NCI-H524 (cell line): ENCODE measurements around the gene ELMO3.

Source experiments
- DNase-seq, 2 experiments: peaks; one replicate each; lab custom pipeline; 2025; lab: John Stamatoyannopoulos, UW

Gene ELMO3

DNA sequence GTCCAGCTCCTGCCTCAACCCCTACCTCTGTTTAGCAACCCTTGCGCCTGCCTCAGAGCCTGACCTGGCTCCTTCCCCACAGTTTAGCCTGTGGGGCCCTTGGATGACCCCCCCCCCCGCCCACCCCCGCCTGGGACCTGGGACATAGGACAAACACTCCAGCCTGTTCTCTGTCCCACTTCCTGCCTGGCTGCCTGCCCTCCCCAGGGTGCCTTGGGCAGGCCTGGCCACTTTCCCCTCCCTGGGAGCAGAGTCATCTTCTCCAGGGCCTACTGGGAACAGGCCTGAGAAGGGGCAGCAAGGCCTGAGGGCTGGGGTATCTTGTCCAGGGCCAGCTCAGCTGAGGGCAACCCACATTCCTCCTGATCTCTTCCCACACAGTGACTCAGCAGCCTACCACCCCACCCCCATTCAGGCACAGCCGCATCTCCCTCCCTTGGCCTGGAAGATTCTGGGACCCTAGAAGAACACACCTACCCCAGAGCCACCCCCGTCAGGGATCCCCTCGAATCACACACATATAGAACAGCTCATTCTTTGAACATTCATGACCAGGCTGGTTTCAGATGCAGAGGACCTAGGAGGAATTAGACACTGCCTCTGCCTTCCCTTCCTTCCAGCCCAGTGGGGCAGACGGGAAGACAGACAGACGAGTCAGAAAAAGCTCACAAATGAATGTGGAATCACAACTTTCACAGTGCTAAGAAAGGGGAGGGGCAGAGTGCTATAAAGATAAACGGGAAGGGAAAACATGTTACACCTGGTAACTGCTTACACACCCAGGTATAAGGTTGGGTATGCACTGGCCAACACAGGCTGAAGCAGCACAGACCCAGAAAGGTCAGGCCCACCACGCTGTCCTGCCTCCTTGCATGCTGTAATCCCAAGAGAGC is 42.3 kb downstream of the ELMO3 start:
- no peak for DNase-seq

DNA sequence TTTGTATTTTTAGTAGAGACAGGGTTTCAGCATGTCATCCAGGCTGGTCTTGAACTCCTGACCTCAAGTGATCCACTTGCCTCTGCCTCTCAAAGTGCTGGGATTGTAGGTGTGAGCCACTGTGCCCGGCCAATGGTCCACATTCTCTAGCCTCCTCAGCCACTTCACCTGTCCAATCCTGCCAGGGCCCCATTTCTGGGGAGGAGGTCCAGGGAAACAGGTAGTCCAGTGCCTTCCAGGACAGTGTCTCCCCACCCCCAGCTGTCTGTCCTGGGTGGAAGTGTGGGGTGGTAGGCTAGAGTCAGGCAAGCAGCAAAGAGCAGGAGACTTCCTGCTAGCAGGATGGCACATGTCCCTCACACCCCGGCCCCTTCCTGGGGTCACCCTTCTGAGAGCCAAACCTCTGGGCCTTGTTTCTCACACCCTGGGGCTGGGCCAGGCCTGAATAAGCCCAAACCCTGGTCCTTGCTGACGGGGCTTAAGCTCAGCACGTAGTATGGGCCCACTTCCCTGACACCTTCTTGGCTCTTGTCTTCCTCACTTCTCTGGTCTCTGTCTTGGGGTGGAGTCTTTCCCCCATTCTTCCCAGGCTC is 43.3 kb downstream of the ELMO3 start:
- no peak for DNase-seq

DNA sequence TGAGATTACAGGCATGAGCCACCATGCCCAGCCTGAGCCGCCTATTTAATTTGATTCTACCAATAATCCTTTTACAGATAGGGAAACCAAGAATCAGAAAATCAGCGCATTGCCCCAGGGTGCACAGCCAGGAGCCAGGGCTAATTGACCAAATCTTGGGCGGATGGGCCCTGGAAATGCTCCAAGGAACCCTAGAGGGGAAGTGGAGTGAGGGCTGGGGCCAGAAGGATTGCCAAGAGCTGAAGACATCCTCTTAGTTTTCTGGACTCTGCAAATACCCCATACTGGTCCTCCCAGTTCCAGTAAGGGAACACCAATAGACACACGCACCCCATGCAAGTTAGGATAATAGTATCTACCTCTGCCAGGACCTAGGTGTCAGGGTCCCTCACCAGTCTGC is 44.5 kb downstream of the ELMO3 start:
- DNase-seq: no peak

DNA sequence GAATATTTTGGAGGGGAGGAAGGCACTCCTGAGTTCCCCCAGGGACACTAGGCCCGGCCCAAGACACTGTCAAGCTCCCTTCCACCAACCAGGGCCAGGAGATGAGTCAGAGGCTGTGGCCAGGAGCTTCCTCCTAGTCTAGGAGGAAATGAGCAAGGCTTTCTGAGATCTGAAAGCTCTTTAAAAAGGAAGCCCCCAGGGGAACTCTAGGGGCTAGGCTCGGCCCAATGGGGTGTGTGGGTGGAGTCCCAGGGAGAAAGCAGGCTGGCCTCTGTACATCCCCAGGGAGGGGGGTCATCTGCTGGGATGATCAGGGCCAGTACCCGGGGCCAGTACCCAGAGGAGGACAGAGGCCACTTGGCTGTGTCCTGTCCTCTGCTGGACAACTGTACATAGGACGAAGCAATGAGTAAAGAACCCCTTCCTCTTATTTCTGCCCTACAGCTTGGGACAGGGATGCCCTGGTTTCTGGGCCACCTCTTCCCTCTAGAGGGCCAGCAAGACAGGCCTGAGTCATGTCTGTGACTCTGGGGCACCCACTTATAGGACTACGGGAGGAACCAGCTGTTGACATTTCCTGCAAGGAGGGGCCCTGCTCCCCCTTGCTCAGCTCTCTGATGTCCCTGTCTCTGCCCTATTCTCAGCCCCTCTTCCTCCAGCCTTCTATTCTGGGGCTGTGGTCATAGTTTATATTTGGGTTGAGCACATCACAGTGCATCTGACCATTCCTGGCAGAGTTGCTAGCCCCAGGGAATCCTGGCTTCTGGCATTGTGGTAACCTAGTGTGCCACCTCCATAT is 45.7 kb downstream of the ELMO3 start:
- no peak for DNase-seq

DNA sequence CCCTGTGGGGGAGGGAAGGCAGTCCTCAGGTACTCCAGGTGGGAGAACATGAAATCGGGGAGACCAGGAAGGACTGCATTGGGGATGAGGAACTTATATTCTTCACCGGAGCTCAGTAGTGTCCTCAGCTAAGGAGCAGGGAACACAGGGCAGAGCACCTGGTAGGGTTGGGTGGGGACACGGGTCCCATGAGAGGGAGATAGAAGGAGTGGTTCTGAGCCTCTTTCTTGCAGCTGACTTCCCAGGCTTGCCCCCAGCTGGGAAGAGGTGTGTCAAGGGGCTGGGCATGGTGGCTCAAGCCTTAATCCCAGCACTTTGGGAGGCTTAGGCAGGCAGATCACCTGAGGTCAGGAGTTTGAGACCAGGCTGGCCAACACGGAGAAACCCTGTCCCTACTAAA is 46.3 kb downstream of the ELMO3 start:
- DNase-seq: peak in 1 of 2 experiments; percentile 22

DNA sequence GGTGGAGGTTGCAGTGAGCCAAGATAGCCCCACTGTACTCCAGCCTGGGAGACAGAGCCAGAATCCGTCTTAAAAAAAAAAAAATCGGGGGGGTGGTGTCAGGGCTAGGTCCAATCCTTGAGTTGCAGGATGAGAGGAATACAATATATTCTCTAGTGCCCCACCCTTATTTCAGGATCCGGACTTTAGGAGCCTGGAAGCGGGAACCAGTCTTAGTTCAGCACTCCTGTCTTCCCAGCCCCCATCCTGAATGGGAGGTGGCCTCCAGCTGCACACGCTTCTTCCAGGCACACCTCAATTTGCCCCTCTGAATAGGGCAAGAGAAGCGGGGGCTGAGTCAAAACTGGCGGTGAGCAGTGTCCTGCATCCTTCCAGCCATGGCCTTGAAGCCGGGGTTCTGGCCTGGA is 46.7 kb downstream of the ELMO3 start:
- DNase-seq: no peak

DNA sequence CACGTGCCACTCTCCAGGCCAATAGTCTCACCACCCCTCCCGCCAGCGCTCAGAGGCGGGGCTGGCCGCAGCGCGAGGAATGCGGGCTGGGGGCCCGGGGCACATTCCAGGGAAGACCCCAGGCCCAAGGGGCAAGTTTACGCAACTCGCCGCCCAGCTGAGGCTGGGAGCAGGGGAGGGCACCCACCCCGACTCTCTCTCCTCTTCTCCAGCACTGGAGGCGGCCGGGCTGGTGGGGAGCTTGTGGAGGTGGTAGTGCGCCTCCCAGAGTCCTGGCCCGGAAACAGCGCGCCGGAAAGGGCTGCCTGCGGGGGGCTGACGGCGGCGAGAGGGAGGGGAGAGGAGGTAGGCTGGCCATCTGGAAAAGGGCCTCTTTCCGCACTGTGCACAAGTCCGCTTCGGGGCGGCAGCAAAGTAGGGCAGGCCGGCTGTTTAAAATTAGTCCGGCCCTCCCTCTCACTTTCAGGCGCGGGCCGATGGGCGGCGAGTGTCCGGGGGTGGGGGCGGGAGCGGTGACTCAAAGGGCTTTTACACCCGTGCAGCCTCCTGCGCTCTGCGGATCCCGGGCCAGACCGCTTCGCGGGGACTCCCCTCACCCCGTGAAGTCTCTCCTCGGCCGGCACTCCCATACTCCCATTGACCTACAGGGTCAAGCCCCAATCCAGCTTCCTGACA is 47.3 kb downstream of the ELMO3 start:
- DNase-seq: peak; percentile 73 to 78

DNA sequence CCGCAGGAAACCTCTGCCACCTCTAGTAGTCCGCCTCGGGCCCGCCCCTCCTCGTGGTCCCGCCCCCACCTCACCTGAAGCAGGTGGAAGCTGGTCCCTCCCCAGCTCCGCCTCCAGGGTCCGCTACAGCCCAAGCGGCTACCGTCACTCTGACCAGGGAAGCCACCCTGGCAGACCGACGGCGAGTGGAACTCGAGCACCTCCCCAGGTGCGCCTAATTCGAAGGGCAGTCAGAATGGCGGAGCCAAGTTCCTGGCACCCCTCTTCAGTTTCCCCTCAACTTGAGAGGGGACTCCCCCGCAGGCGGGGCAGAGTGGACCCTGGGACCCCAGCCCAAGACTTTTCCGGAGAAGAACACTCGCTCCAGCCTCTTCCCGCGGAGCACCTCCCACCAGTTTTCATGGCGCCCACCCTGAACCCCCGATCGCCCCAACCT is 47.8 kb downstream of the ELMO3 start:
- peak in 1 of 2 experiments; percentile 62 for DNase-seq

DNA sequence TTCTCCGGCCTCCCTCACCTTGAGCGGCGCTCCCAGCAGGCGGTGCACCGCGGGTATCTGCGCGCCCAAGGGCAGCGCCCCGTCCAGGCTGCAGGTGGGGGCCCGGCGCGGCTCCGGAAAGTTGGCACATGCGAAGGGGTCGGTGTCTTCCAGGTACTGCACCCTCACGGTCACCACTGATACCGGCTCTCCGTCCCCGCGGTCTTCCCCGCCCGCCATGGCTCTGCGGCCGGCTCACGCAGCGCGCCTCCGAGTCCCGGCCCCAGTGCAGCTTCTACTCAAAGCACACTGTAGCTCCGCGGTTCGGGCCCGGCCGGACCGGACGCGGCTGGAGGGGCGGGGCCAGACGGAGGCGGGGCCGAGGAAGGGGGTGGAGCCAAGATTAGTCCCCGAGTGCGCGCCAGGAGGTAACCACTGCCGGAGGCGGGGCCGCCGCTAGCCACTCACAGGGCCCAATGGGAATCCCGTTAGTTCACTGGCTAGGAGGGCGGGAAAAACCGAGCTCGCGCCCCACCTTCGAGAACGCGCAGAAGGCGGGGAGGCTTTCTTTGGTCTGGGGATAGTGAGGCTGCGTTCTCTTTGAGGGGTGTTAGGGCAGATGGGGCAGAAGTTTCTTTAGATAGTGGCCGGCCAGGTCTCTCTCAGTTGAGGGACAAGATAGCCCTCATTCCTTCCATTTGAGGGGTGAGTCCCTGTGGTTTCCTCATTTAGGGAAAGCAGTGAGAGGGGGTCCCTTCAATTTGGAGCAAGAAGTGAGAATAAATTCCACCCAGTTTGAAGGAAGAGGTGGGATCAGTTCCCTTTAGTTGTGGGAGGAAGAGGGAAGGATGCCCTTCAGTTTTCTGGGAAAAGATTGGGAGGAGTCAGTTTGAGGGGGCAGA is 48.5 kb downstream of the ELMO3 start, which contains the start of gene FHOD1:
FHOD1 (minus strand) TSS at position 290 of the 881 bp plus-strand sequence; CDS start at position 219, 71 bp downstream.
- peak; percentile 95 to 98 for DNase-seq

DNA sequence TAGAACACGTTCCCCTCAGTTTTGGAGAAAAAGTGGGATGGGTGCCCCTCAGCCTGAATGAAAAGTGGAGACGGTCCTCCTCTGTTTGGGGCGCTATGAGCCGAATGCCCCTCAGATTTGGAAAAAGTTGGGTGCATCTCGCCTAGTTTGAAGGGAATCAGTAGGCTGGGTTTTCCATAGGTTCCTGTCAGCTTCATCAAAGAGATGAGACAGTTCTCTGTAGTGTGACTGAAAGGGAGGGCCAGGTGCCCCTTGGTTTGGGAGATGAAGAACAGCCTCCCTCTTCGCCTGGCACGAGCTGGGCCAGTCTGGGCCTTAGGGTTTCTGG is 49.1 kb downstream of the ELMO3 start:
- DNase-seq: no peak

DNA sequence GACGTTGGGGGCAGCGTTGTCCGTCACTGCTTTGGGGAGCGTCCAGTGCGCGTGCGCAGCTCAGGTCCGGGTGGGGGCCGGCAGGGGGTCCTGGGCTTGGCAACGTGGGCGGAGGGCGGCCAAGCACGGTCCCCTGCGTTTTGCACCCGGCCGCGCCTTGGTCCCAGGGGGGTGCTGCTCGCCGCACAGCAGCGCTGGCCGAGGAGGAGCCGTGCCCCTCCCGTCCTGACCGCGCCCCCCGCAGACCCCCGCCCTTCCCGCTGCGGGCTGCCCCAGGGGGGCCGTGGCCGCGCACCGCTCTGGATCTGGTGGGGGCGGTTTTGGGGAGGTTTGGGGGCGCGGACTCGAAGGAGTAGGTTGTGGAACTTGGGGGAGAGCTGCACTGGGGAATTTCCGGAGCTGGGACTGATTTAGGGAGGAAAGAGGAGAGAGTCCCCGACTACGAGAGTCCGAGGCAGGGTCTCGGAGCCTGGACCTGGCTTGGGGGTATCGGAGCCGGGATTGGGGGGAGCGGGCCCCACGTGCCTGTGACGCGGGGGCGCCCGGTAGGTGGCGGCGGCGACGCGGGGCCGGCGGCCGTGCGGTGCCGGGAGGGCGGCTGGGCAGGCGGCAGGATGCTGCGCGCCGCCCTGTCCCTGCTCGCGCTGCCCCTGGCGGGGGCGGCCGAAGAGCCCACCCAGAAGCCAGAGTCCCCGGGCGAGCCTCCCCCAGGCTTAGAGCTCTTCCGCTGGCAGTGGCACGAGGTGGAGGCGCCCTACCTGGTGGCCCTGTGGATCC is 49.7 kb downstream of the ELMO3 start, which contains the start of gene SLC9A5:
SLC9A5 (plus strand) TSS at position 579 of the 777 bp plus-strand sequence; CDS start at position 615, 36 bp downstream.
- DNase-seq: peak; percentile 45 to 60

DNA sequence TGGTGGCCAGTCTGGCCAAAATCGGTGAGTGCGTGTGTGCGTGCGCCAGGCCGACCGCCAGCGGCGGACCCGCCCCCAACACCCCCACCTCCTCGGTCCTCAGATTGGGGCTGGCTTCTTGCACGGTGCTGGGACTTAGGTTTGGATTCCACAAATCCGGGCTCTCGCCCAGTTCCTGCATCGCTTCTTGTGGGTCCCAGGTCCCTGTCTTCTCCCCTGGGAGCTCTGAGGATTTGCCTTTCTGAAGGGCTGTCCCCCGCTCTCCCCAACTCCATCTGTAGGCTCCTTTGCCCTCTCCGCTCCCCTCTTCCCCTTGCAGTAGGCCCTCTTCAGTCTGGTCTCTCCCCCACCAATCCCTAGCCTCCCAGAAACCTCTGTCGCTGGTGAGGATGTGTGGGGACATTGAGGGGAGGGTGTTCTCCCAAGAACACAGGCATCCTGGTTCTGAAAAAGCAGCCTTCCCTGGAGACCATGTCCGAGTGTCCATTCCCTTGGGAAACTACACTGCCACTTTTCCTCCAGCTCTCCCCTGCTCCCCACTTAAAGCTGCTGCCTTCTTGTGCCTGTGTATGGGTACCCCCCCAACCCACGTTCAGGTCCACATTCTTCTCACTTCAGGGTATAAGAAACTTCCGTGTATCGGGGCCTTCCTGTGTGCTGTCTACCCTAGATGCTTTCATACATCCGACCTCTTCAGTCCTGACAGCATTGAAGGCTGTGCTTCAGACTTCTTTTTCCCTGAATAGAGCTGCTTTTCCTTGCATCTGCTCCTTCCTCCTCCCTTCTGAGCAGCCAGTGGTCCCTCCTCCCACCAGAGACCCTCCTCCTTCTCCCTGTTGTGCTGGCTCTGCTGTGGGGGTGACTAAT is 50.5 kb downstream of the ELMO3 start:
- DNase-seq: no peak

DNA sequence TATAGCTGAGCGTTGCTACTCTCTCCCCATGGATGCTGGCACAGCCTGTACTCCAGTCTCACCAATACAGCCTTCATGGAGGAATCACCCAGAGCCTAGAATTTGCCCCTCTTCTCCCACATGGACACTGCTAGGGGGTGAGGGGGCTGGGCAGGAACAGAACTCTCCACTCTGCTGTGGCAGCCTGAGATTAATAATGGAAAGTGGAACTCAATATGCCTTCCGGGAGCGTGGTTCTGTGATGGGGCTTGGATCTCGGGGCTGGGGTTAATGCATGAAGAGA is 51.1 kb downstream of the ELMO3 start:
- DNase-seq: no peak

DNA sequence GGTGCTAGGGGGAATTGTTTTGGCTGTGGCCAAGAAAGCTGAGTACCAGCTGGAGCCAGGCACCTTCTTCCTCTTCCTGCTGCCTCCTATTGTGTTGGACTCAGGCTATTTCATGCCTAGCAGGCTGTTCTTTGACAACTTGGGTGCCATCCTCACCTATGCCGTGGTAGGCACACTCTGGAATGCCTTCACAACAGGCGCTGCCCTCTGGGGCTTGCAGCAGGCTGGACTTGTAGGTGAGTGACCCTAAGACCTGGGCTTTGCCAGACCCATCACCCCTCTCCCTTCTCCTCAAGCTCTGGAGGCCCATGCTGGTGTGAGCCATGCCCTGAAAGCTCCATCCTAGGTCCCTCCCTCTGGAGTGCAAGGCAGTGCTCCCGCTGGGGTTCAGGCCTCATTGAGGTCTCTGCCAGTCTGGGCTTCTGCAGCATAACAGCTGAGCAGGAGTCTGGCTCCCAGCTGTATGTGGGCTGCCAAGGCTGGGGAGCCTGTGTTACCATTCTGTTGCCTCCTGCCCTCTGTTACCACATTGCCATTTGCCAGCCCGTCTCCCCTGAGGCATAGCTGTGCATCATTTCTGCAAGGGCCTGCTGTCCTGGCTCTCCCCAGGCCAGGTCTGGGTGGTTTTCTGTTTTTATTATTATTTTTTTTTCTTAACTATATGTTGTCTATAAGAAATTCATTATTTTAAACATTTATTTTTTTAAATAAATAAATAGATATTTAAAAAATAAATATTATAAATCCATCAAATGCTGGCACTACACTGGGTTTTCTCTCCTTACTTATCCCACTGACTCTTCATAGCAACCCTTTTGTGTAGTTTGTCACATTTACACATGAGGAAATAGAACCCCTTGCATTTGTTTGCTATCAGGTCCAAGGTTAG is 53.9 kb downstream of the ELMO3 start:
- no peak for DNase-seq
